ENCODE results near the gene RET.

DNA sequence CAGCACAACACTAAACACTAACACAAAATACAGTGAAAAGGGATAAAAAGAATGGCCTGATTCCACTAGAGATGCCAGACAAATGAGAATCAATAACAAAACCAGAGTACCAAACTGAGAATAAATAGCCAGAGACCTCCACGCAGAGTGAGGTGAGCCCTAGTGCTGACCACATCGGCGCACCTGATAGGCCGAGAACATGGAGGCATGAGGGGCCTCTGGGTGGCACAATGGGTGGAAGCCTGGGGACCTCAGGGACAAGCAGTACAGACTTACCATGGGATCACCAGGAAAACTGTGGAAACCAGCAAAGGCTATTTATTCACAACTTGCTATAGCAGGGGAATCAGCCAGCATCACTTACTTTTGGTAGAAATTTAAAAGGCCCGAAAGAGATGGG is 59.6 kb downstream of the RET start:
- TF ChIP-seq, protein P1, sequence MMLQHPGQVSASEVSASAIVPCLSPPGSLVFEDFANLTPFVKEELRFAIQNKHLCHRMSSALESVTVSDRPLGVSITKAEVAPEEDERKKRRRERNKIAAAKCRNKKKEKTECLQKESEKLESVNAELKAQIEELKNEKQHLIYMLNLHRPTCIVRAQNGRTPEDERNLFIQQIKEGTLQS (IDR thresholded peaks at IDR 0.05; ENCODE audit: insufficient read depth, low read depth, low read length) = no peak
- TF ChIP-seq RBBP5 (IDR thresholded peaks at IDR 0.05; ENCODE audit: borderline replicate concordance, low read depth, low read length) = no peak
- no peak for TF ChIP-seq POLR2A (IDR thresholded peaks at IDR 0.05; ENCODE audit: control extremely low read depth in 1 of 2, low read depth in 2 of 2, low read length in 2 of 2)
- TF ChIP-seq EZH2 (IDR thresholded peaks at IDR 0.05; ENCODE audit: low read depth, low read length, severe bottlenecking) = no peak
- TF ChIP-seq, protein P2, sequence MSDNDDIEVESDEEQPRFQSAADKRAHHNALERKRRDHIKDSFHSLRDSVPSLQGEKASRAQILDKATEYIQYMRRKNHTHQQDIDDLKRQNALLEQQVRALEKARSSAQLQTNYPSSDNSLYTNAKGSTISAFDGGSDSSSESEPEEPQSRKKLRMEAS (IDR thresholded peaks at IDR 0.05) = no peak

Data from H1 (cell line).